ENCODE results near the gene ANKRD33. TPM values are rescaled to one million over a fixed set of nuclear protein-coding genes. Genes with fewer than 3 reads are reported as not detected.

ANKRD33 gene
- total and polyA plus RNA-seq, 2 experiments from 2014 or later, result 0.27 to 1.7 TPM

- no peak for TF ChIP-seq EZH2phosphoT487 (IDR thresholded peaks at IDR 0.05; ENCODE audit: unreplicated experiment)
- no peak for TF ChIP-seq JUNB (IDR thresholded peaks at IDR 0.05; ENCODE audit: unreplicated experiment)
- no peak for TF ChIP-seq CREB1 (CRISPR knock-in tag; IDR thresholded peaks at IDR 0.05; ENCODE audit: low read depth)
- TF ChIP-seq ZNF331 (CRISPR knock-in tag; IDR thresholded peaks at IDR 0.05; ENCODE audit: low read depth), result no peak
Measured at GRCh38 chr12:51867371-51867770, 20.5 kb upstream of the ANKRD33 start (continued).

- H3K36me3 ChIP-seq (ENCODE audit: insufficient read depth), result no peaks in the 10 kb centered on the region
- H3K4me2 ChIP-seq, result peak overlapping the region; percentile 96; the same call in 1 of the 2 replicates
- Mint-ChIP-seq H3K9me3 (no peaks in the 10 kb centered on the region; the same call in 2 of the 3 replicates), H3K27me3 (ENCODE audit: insufficient read depth, low read depth, poor library complexity) (peaks cover 40% of the 10 kb centered on the region), H3K4me1 (peaks cover 68% of the 10 kb centered on the region), H3K27ac (no peak overlapping the region), H3K36me3 (ENCODE audit: low read depth) (no peaks in the 10 kb centered on the region), H3K4me3 (peak overlapping the region; percentile 75)
- peaks cover 65% of the 10 kb centered on the region for H3K4me1 ChIP-seq (ENCODE audit: insufficient read depth)
- no peak for ATAC-seq
- peaks cover 49% of the 10 kb centered on the region for H3K27me3 ChIP-seq (ENCODE audit: insufficient read depth)
- no peaks in the 10 kb centered on the region for H3K9me2 ChIP-seq (ENCODE audit: insufficient read depth)
- peaks cover 35% of the 10 kb centered on the region for H3F3A ChIP-seq (replicated peaks; ENCODE audit: low read depth)
- no peak for DNase-seq (ENCODE audit: low spot score)
- no peaks in the 10 kb centered on the region for H3K79me2 ChIP-seq (replicated peaks; ENCODE audit: insufficient read depth)
- no peak overlapping the region for H3K27ac ChIP-seq (ENCODE audit: low read depth)
- no peak overlapping the region for H2AFZ ChIP-seq
- no peak overlapping the region; the same call in 1 of the 2 replicates for H3K4me3 ChIP-seq
- no peaks in the 10 kb centered on the region for H4K20me1 ChIP-seq (replicated peaks; ENCODE audit: insufficient read depth)
- TF ChIP-seq CREB1 (CRISPR knock-in tag; IDR thresholded peaks at IDR 0.05; ENCODE audit: low read depth) (no peak), EZH2 (IDR thresholded peaks at IDR 0.05; ENCODE audit: low read depth, unreplicated experiment) (no peak), POLR2AphosphoS5 (IDR thresholded peaks at IDR 0.05; ENCODE audit: low read depth) (no peak), ZNF462 (CRISPR knock-in tag; IDR thresholded peaks at IDR 0.05) (no peak), STAT1 (IDR thresholded peaks at IDR 0.05; ENCODE audit: unreplicated experiment) (no peak), ZNF114 (CRISPR knock-in tag; IDR thresholded peaks at IDR 0.05) (no peak), ETS1 (IDR thresholded peaks at IDR 0.05) (no peak), JUNB (IDR thresholded peaks at IDR 0.05; ENCODE audit: unreplicated experiment) (no peak), CTCF (conservative IDR thresholded peaks at IDR 0.05; ENCODE audit: low read depth in 2 of 2) (no peak), ZNF331 (CRISPR knock-in tag; IDR thresholded peaks at IDR 0.05; ENCODE audit: low read depth) (no peak), NANOG (IDR thresholded peaks at IDR 0.05; ENCODE audit: borderline replicate concordance) (no peak)
Measured at GRCh38 chr12:51867796-51868428, 20.0 kb upstream of the ANKRD33 start.
